Brain pericyte (primary cell): ENCODE data around the gene CACNA1C.

ENCODE experiments used
- DNase-seq: peaks from one replicate; pipeline ENCODE4 v3.0.0-alpha.2; 2012; ENCODE audit warnings: low read depth, low spot score

Gene CACNA1C

DNA sequence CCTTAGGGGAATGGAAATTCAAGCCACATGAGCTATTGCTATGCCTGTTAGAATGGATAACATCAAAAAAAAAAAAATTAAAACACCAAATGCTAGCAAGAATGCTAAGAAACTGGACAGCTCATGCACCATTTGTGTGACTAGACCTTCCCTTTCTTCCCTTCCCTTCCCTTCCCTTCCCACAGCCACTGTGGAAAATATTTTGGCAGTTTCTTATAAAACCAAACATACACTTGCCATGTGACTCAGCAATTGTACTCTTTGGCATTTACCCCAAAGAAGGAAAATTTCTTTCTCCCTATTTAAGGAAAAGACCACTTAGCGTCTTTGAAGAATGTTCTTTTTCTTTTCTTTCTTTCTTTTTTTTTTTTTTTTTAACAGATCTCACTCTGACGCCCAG is 692.9 kb downstream of the CACNA1C start:
- no peak for DNase-seq
